IgD-negative memory B cell (primary cell): ENCODE results near the gene MYH7B. TPM values are rescaled to one million over a fixed set of nuclear protein-coding genes. Genes with fewer than 3 reads are reported as not detected.

ENCODE experiments used
- H3K27ac Mint-ChIP-seq, 3 donors: one replicate each; pipeline ENCODE4 v1.8.0; 2020 to 2022; ENCODE audit warnings: mild to moderate bottlenecking in 3 of 3, mixed read lengths in 3 of 3, moderate library complexity in 1 of 3
- H3K27me3 Mint-ChIP-seq: one replicate; pipeline ENCODE4 v1.8.0; 2021; ENCODE audit warnings: mixed read lengths
- H3K36me3 Mint-ChIP-seq: one replicate; pipeline ENCODE4 v1.8.0; 2020; ENCODE audit warnings: mild to moderate bottlenecking, mixed read lengths
- H3K4me1 Mint-ChIP-seq, 3 donors: one replicate each; pipeline ENCODE4 v1.8.0; 2020 to 2022; ENCODE audit warnings: mixed read lengths in 3 of 3, mild to moderate bottlenecking in 1 of 3
- H3K4me3 Mint-ChIP-seq, 4 donors: one replicate each; pipeline ENCODE4 v1.8.0; 2020 to 2022; ENCODE audit warnings: mild to moderate bottlenecking in 4 of 4, mixed read lengths in 4 of 4, moderate library complexity in 3 of 4
- H3K9me3 Mint-ChIP-seq, 3 donors: one replicate each; pipeline ENCODE4 v1.8.0; 2020 to 2021; ENCODE audit warnings: mixed read lengths in 3 of 3, mild to moderate bottlenecking in 1 of 3
- polyA plus RNA-seq: library from polyadenylated mRNA; unstranded; fragments of 300-500 nt; fragmentation: Illumina TruSeq; gene quantifications from one replicate; pipeline ENCODE4 v1.2.3, GENCODE V29; 2021

The MYH7B gene
- polyA plus RNA-seq, 1 donor from 2014 or later: 0.34 TPM

DNA sequence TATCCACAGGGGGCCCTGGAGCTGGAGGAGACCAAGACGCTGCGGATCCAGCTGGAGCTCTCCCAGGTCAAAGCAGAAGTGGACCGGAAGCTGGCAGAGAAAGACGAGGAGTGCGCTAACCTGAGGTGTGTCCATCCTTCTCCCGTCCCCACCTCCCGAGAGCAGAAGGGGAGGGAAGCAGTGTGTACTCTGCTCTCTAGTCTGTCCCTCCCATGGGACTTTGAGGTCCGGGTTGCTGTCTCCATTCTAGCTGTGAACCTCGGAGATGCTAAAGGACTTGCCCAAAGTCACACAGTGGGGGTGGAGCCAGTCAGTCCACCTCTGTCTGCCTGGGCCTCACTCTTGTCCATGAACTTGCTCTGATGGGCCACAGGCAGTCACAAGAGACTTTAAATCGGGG, 44.1 kb downstream of the MYH7B start:
- H3K27ac Mint-ChIP-seq: no peak overlapping the region
- H3K4me3 Mint-ChIP-seq: no peak overlapping the region
- peaks cover 9% of the 10 kb centered on the region for H3K36me3 Mint-ChIP-seq
- H3K4me1 Mint-ChIP-seq: peaks cover 0 to 3% (median 0%) of the 10 kb centered on the region in 3 donors
- no peaks in the 10 kb centered on the region for H3K27me3 Mint-ChIP-seq
- H3K9me3 Mint-ChIP-seq: no peaks in the 10 kb centered on the region

DNA sequence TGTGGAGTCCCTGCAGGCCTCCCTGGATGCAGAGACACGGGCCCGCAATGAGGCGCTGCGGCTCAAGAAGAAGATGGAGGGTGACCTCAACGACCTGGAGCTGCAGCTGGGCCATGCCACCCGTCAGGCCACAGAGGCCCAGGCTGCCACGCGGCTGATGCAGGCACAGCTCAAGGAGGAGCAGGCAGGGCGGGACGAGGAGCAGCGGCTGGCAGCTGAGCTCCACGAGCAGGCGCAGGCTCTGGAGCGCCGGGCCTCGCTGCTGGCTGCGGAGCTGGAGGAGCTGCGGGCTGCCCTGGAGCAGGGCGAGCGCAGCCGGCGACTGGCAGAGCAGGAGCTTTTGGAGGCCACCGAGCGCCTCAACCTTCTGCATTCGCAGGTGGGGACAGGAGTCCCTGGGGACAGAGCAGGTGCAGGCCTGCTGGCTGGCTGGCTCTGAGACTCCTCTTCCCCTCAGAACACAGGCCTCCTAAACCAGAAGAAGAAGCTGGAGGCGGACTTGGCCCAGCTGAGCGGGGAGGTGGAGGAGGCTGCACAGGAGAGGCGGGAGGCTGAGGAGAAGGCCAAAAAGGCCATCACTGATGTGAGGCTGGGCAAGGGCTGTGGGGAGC, 44.7 kb downstream of the MYH7B start:
- peak overlapping the region in 1 of 4 donors; percentile 58 for H3K4me3 Mint-ChIP-seq
- peaks cover 9% of the 10 kb centered on the region for H3K36me3 Mint-ChIP-seq
- no peaks in the 10 kb centered on the region for H3K9me3 Mint-ChIP-seq
- H3K27me3 Mint-ChIP-seq: no peaks in the 10 kb centered on the region
- H3K27ac Mint-ChIP-seq: no peak overlapping the region
- H3K4me1 Mint-ChIP-seq: peaks cover 0 to 3% (median 0%) of the 10 kb centered on the region in 3 donors

DNA sequence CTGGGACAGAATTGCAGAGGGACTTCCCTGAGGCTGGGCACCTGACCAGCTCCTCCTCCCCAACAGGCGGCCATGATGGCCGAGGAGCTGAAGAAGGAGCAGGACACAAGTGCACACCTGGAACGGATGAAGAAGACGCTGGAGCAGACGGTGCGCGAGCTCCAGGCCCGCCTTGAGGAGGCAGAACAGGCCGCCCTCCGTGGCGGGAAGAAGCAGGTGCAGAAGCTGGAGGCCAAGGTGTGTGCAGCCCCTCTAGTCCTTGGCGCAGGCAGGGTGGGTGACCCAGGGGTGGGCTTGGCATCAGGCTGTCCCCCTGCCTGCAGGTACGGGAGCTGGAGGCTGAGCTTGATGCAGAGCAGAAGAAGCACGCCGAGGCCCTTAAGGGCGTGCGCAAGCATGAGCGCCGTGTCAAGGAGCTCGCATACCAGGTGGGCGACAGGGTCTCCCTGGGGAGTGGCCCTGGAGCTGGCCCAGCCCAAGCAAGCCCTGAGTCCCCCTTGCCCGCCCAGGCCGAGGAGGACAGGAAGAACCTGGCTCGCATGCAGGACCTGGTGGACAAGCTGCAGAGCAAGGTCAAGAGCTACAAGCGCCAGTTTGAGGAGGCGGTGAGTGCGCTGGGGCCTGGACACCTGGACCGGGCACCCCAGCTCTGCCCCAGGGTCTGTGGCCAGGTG, 45.4 kb downstream of the MYH7B start:
- Mint-ChIP-seq H3K4me1 (peaks cover 0 to 3% (median 0%) of the 10 kb centered on the region in 3 donors), H3K27ac (no peak overlapping the region), H3K36me3 (peaks cover 9% of the 10 kb centered on the region), H3K4me3 (no peak overlapping the region), H3K27me3 (no peaks in the 10 kb centered on the region), H3K9me3 (no peaks in the 10 kb centered on the region)

DNA sequence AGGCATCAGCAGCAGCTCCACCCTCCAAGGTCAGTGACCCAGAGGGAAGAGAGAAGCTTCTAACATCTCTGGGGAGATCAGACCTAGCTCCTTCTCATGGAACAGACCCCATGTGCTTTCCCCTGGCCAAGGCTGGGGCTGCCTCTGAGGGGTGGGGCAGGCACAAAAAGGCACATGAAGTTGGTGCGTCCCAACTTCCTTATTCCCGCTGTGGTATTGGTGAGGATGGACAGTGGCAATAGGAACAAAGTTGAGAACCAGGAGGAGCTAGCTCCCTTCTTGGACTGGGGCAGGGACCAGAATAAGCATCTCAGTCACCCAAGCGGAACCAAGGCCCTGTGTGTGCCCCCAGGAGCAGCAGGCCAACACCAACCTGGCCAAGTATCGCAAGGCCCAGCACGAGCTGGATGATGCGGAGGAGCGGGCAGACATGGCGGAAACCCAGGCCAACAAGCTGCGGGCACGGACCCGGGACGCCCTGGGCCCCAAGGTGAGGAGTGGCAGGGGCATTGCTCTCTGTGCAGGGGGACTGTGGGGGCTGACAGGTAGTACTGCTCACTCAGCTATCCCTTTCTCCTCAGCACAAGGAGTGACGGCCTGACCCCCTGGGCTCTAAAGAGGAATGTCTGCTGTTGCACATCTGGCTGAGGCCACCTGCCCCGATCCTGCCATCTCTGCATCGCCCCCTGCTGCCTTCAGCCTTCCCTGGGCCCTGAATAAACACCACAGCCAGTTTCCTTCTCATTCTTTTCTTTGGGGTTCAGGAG, 46.1 kb downstream of the MYH7B start:
- H3K4me3 Mint-ChIP-seq: no peak overlapping the region
- H3K27me3 Mint-ChIP-seq: no peaks in the 10 kb centered on the region
- H3K4me1 Mint-ChIP-seq: peaks cover 0 to 3% (median 0%) of the 10 kb centered on the region in 3 donors
- H3K36me3 Mint-ChIP-seq: peaks cover 7% of the 10 kb centered on the region
- H3K9me3 Mint-ChIP-seq: no peaks in the 10 kb centered on the region
- H3K27ac Mint-ChIP-seq: peak overlapping the region in 1 of 3 donors; percentile 88

DNA sequence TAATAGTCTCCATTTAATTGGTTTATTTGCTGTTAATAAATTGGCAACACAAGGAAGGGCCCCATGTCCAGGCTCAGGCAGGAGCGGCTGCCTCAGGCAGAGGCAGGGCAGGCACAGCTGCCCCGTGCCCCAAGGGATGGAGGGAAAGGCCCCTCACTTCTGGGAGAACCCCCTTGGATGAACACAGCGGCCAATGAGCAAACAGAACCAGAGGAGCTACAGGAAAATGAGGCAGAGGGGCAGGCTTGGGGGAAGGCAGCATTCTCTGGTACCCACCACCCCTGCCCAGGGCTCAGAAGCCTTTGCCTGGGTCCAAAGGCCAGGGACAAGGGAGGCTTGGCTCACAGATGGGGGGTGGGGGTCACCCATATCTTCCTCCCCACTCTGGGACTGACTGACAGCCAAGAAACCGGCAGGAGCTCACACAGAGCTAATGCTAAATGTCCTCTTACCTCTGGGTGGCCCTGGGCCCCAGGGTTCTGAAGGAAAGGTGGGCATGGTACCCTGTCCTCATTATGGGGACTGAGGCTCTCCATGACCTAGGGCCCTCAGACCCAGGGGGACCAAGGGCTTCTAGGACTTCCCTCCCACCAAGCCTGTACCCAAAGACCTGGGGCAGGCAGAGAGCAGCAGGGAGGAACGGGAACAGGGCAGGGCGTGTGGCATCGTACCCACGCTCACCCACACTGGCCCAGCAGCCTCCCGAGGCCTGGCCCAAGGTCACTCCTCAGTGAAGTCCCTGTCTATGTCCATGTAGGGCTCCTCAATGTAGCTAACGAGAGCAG, 47.0 kb downstream of the MYH7B start:
- Mint-ChIP-seq H3K36me3 (peaks cover 7% of the 10 kb centered on the region), H3K4me3 (no peak overlapping the region), H3K27me3 (no peaks in the 10 kb centered on the region), H3K27ac (peak overlapping the region in 1 of 3 donors; percentile 88), H3K4me1 (peaks cover 0 to 3% (median 0%) of the 10 kb centered on the region in 3 donors), H3K9me3 (no peaks in the 10 kb centered on the region)

DNA sequence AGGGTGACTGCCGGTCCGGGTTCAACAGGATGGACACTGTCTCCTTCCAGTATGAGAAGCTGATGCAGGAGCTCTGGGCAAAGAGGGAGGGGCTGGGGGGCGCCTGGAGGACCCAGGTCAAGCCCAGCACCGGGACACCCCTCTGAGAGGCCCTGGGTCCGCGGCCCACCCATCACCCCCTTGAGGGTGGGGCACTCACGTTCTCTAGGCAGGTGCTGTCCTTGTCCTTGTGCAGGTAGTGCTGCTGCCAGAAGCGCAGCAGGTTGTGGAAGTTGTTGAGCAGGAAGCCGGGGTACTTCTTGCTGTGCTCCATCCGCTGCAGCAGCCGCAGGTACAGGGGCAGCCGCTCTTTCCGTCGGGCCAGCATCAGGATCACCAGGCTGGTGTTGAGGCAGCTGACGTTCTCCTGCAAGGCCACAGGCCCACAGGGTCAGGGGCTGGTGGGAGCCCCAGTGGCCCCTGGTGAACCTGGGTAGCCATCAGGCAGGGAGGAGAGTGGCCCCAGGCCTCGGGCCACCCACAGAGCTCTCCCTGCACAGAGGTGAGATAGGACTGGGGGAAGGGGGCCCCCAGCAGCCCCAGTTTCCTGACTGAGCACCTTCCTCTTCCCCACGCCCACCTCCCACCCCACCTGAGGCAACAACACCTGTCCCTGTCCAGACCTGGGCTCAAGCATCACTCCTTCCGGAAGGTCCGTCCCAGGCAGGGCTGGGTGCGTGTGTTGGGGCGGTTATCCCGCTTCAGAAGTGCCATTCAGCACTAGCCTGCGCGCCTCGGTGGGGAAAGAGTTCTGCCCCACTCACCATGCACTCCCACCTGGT, 47.8 kb downstream of the MYH7B start:
- H3K27me3 Mint-ChIP-seq: no peaks in the 10 kb centered on the region
- H3K4me1 Mint-ChIP-seq: peaks cover 0 to 3% (median 0%) of the 10 kb centered on the region in 3 donors
- no peaks in the 10 kb centered on the region for H3K9me3 Mint-ChIP-seq
- H3K27ac Mint-ChIP-seq: no peak overlapping the region
- no peak overlapping the region for H3K4me3 Mint-ChIP-seq
- H3K36me3 Mint-ChIP-seq: peaks cover 4% of the 10 kb centered on the region

DNA sequence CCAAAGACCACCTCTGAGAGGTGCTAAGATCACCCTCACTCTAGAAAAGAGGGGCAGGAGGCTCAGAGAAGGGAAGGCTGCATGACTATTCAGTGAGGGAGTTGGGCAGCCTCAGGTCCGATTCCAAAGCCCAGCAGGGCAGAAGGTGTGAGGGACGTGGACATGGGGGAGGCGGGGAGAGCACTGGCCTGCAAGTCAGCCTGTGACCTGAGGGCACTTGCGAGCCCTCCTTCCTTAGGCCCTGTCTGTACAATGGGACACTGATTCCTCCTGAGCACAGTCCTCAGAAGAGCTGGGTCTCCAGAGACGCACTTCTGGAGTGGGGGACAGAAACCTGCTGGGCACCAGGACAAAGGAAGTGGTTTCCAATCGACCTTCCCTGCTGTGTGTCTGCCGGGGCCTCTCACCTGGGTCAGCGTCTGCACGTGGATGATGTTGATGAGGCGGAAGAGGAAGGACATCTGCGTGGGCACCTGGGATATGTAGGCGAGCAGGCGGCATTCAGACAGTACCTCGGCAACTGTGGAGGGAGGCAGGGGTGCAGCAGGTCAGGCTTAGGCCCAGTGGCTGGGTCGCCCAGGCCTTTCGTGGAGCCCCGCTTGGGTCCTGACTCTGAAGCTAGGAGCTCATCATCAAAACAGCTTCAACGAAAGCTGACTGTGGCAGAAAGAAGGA, 48.5 kb downstream of the MYH7B start:
- Mint-ChIP-seq H3K36me3 (peaks cover 4% of the 10 kb centered on the region), H3K27me3 (no peaks in the 10 kb centered on the region), H3K4me3 (no peak overlapping the region), H3K9me3 (no peaks in the 10 kb centered on the region), H3K27ac (peak overlapping the region in 2 of 3 donors; percentile 35 to 68), H3K4me1 (peaks cover 0 to 3% (median 0%) of the 10 kb centered on the region in 3 donors)

DNA sequence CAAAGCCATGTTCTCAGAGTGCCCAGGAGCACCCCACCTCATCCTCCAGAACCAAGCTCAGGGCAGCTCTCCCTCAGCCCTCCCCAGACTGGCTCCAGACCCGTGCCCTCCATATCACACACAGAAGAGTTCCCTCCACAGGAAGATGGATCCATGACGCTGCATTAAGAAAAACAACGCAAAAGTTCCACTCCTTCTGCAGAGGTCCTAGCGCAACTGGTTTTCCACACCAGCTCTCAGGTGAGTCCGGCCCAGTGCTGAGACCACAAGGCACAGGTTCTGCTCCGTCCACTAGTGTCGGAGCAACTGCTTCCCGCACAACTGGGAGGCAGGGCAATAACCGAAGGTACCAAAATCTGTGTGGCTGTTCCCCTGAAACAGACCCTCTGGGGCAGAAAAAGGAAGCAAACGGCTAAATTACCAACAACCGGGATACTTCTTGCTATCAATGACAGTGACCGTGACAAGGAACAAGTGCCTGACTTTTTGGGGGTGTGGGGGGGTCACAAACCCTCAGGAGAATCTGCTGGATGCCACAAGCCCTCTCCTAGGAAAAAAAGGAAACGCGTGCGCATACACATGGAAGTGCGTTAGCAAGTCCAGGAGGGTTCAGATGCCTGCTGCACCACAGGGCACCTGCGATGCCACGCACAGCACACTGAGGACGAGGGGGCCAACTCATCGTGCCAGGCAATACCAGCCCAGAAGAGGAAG, 49.2 kb downstream of the MYH7B start:
- Mint-ChIP-seq H3K27ac (peak overlapping the region in 1 of 3 donors; percentile 71), H3K36me3 (peaks cover 4% of the 10 kb centered on the region), H3K9me3 (no peaks in the 10 kb centered on the region), H3K4me3 (no peak overlapping the region), H3K4me1 (peaks cover 0 to 3% (median 0%) of the 10 kb centered on the region in 3 donors), H3K27me3 (no peaks in the 10 kb centered on the region)

Other genes starting within 250 kb of the MYH7B start
- gene NCOA6, start 130.2 kb upstream of the MYH7B start, polyA plus RNA-seq: 10.8 TPM
- gene GGT7, start 83.0 kb upstream of the MYH7B start, polyA plus RNA-seq: 1.1 TPM
- gene ACSS2, start 79.3 kb upstream of the MYH7B start, polyA plus RNA-seq: 4.2 TPM
- 22.3 TPM for gene GSS, start 62 bp upstream of the MYH7B start, polyA plus RNA-seq
- 53.4 TPM for gene TRPC4AP, start 136.9 kb downstream of the MYH7B start, polyA plus RNA-seq
- 51.9 TPM for gene EDEM2, start 191.5 kb downstream of the MYH7B start, polyA plus RNA-seq
- gene PROCR, start 216.2 kb downstream of the MYH7B start, polyA plus RNA-seq: not detected